ENCODE measurements around the gene STK17B. TPM values are rescaled to one million over a fixed set of nuclear protein-coding genes. Genes with fewer than 3 reads are reported as not detected.

Gene STK17B
- total RNA-seq, 1 experiment from 2014 or later = 22.1 TPM

GRCh38 chr2:196160101-196160500 lies 11.3 kb downstream of the STK17B start:
- Histone ChIP-seq H3K4me2 (ENCODE audit: low read length) (peak overlapping the region; percentile 72), H3F3A (ENCODE audit: low read length, unreplicated experiment) (no peaks in the 10 kb centered on the region), H3K9me3 (ENCODE audit: low read length) (no peaks in the 10 kb centered on the region), H4K20me1 (ENCODE audit: low read length) (peaks cover 11% of the 10 kb centered on the region), H3K9ac (ENCODE audit: low read length) (0 out of 2 replicates have a peak overlapping the region, but pooled peaks have one; percentile 11), H3K79me2 (ENCODE audit: low read length) (peaks cover 58% of the 10 kb centered on the region), H3K27ac (ENCODE audit: low read length) (peak overlapping the region; percentile 52), H3K9me2 (replicated peaks; ENCODE audit: low read length) (no peaks in the 10 kb centered on the region), H3K36me3 (ENCODE audit: low read depth, low read length) (peaks cover 15% of the 10 kb centered on the region), H2AFZ (ENCODE audit: low read length) (no peak overlapping the region), H3K4me1 (ENCODE audit: insufficient read depth, low read length) (peaks cover 22% of the 10 kb centered on the region), H3K27me3 (ENCODE audit: low read length) (no peaks in the 10 kb centered on the region), H3K4me3 (ENCODE audit: low read length) (peak overlapping the region; percentile 41)
- ChIA-PET CTCF (no interaction called here), POLR2A (ENCODE audit: unreplicated experiment) (no interaction called here)
- DNase-seq (peak; percentile 95), ATAC-seq (peak; percentile 98)
- BruUV-seq (replicated peaks) = no TSS peak
- no peak for TF ChIP-seq EZH2 (IDR thresholded peaks at IDR 0.05; ENCODE audit: low read length, unreplicated experiment)
- intact Hi-C loops (cut with micrococcal nuclease) = loop anchor here (1.0 to 2.0 kb wide), 3 partner anchors 17 to 135 kb away; no protein-coding TSS in a partner anchor

- Histone ChIP-seq H3K9me2 (replicated peaks; ENCODE audit: low read length) (no peaks in the 10 kb centered on the region), H3K9me3 (ENCODE audit: low read length) (no peaks in the 10 kb centered on the region), H3K4me2 (ENCODE audit: low read length) (peak overlapping the region; percentile 72), H3K9ac (ENCODE audit: low read length) (0 out of 2 replicates have a peak overlapping the region, but pooled peaks have one; percentile 11), H3K27me3 (ENCODE audit: low read length) (no peaks in the 10 kb centered on the region), H2AFZ (ENCODE audit: low read length) (no peak overlapping the region), H3K79me2 (ENCODE audit: low read length) (peaks cover 50% of the 10 kb centered on the region), H4K20me1 (ENCODE audit: low read length) (peaks cover 3% of the 10 kb centered on the region; the same call in 1 of the 2 replicates), H3F3A (ENCODE audit: low read length, unreplicated experiment) (no peaks in the 10 kb centered on the region), H3K27ac (ENCODE audit: low read length) (peak overlapping the region; percentile 52), H3K4me3 (ENCODE audit: low read length) (peak overlapping the region; percentile 18; the same call in 1 of the 2 replicates), H3K4me1 (ENCODE audit: insufficient read depth, low read length) (peaks cover 22% of the 10 kb centered on the region), H3K36me3 (ENCODE audit: low read depth, low read length) (peaks cover 21% of the 10 kb centered on the region)
- POLR2A ChIA-PET (ENCODE audit: unreplicated experiment) = no interaction called here
- ATAC-seq (peak; percentile 39), DNase-seq (peak; percentile 22)
- TF ChIP-seq CTCF (conservative IDR thresholded peaks at IDR 0.05; ENCODE audit: low read depth, low read length) (no peak), EZH2 (IDR thresholded peaks at IDR 0.05; ENCODE audit: low read length, unreplicated experiment) (no peak), EZH2phosphoT487 (IDR thresholded peaks at IDR 0.05; ENCODE audit: borderline replicate concordance, low read length) (no peak)
- no TSS peak for BruUV-seq (replicated peaks)
- CTCF ChIA-PET = no interaction called here
- intact Hi-C loops (cut with micrococcal nuclease) = no loop called here
Measured at GRCh38 chr2:196159221-196159892, 12.0 kb downstream of the STK17B start.

- Histone ChIP-seq H3K9me3 (ENCODE audit: low read length) (no peaks in the 10 kb centered on the region), H4K20me1 (ENCODE audit: low read length) (0 out of 2 replicates have a peak, but pooled peaks cover 5% of the 10 kb centered on the region), H3K36me3 (ENCODE audit: low read depth, low read length) (peaks cover 13% of the 10 kb centered on the region), H3F3A (ENCODE audit: low read length, unreplicated experiment) (no peaks in the 10 kb centered on the region), H2AFZ (ENCODE audit: low read length) (no peak overlapping the region), H3K4me1 (ENCODE audit: insufficient read depth, low read length) (peaks cover 17% of the 10 kb centered on the region), H3K27me3 (ENCODE audit: low read length) (no peaks in the 10 kb centered on the region), H3K27ac (ENCODE audit: low read length) (no peak overlapping the region), H3K79me2 (ENCODE audit: low read length) (peaks cover 22% of the 10 kb centered on the region; the same call in 1 of the 2 replicates), H3K9ac (ENCODE audit: low read length) (no peak overlapping the region), H3K4me3 (ENCODE audit: low read length) (no peak overlapping the region), H3K9me2 (replicated peaks; ENCODE audit: low read length) (no peaks in the 10 kb centered on the region), H3K4me2 (ENCODE audit: low read length) (no peak overlapping the region)
- CTCF ChIA-PET = no interaction called here
- ATAC-seq (no peak), DNase-seq (no peak)
- TF ChIP-seq CTCF (conservative IDR thresholded peaks at IDR 0.05; ENCODE audit: low read depth, low read length) (no peak), EZH2 (IDR thresholded peaks at IDR 0.05; ENCODE audit: low read length, unreplicated experiment) (no peak), EZH2phosphoT487 (IDR thresholded peaks at IDR 0.05; ENCODE audit: borderline replicate concordance, low read length) (no peak)
- BruUV-seq (replicated peaks) = no TSS peak
- POLR2A ChIA-PET (ENCODE audit: unreplicated experiment) = no interaction called here
- intact Hi-C loops (cut with micrococcal nuclease) = no loop called here
Measured at GRCh38 chr2:196155575-196155974, 15.8 kb downstream of the STK17B start.
